CD4-positive, alpha-beta T cell treated with Interleukin-15 for 4 hours (primary cell): ENCODE results near the gene AWAT2.
"Not testable (repeated sequence)": the region's sequence is repeated elsewhere in the genome, so short reads cannot be mapped to it uniquely, and the experiment has no call there.

ENCODE experiments used
- DNase-seq: peaks from one replicate; pipeline ENCODE4 v3.0.0-alpha.2; 2020; ENCODE audit warnings: low spot score

Gene AWAT2

DNA sequence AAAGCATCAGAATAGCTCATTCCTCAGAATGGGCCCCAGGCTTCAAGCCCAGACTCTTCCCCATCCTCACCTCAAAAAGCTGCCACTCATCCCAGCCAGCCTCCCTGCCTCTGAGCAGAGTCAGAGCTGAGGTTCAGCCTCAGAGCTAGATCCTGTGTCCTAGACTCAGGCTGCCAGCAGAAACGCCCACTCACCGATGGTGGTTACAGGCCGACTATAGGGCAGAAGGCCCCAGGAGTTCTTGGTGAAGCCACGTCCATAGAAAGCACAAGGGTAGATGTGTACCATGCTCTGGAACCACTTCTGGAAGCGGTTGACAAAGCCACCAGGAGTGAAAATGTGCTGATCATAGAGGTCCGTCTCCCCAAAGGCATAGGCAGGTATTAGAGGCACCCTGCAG is 7.7 kb downstream of the AWAT2 start:
- no peak for DNase-seq

DNA sequence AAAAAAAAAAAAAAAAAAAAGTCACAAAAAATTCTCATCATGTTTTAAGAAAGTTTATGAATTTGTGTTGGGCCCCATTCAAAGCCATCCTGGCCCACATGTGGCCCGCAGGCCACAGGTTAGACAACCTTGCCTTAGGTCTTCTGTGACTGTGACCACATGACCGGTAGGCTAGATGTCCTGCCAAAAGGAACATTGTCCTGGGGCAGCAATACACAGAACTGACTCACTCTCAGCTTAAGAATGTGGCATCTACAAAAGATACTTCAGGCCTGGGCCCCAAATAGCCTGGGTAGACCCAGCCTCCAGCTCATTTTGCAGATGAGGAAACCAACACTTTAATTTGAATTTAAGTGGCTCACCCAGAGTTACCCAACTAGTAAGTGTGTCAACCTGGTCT is 10.0 kb downstream of the AWAT2 start:
- DNase-seq = no peak

DNA sequence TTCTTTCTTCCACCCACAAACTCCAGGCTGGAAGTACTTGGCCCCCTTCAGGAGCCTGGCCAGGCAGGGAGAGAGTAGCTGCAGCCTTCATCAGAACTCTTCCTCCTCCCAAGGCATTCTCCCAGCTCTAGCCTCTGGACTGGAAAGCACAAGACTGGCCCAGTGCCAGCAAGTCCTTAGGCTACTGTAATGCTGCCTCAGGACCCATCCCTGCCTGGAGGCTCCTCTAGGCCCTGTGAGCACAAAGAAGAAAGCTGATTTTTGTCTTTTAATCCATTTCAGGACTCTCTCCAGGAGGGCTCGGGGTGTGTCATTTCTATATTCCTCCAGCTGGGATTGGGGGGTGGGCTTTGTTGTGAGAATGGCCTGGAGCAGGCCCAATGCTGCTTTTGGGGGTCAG is 10.8 kb downstream of the AWAT2 start:
- no peak for DNase-seq

DNA sequence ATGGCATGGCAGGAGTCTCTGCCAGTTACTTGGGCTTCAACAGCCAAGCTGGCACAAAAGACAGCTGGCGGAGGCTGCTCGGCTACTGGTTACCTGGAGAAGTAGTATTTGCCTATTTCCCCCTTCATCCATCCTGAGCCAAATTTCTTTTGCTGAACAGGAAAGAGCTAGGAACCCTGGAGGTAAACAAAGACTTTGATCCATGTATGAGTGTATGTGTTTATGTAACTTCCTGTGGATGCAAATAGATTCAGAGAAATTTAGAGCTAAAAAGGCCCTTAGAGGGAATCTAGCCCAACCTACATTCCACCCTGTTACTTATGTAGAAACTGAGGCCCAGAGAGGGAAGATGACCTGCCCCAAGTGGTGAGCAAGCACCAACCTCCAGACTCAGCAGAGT is 11.2 kb downstream of the AWAT2 start:
- no peak for DNase-seq

DNA sequence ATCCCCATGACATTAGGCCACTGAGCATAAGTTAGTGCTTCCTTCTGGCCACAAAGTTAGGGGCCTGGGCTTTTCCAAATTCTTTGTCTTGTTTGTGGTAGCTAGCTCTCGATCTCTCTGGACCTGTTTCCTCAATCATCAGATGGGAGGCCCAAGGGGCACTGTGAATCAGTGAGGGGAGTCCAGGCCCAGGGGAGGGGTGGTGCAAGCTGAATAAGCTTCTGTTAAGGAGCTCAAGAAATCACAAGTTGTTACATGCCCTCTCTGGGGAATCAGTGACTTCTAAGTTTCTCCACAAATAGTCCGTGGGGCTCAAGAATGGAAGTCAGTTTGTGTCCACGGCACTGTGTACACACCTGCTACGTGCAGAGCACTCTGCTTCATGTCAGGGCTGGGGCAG is 15.1 kb downstream of the AWAT2 start:
- DNase-seq = no peak

DNA sequence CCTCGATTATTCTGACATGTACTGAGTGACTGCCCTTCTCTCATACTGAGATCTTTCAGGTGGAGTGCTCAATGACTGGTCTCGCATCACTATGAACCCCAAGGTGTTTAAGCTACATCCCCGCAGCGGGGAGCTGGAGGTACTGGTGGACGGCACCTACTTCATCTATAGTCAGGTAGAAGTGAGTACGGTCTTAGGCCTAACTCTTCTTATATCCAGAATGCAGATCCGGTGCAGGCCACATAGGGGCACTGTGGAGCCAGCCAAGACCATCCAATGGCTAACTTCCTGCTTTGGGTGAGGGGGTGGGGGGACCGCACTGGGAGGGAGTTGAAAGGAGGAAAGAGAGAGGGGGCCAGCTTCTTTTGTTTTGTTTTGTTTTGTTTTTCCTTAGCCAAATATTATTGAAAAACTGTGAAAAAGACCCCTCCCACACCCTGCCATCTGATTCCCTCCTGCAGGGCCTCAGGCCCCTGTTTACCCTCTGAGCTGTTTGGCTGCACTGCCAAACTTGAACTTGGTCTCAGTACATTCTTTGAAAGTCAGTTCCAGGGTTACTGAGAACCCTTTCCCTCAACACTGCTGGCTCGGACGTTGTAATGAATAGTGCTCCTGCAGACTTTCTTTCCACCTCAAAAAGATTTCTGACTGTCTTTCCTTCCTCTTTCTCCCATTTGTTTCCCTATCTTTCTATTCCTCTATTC is 16.2 kb downstream of the AWAT2 start:
- no peak for DNase-seq

DNA sequence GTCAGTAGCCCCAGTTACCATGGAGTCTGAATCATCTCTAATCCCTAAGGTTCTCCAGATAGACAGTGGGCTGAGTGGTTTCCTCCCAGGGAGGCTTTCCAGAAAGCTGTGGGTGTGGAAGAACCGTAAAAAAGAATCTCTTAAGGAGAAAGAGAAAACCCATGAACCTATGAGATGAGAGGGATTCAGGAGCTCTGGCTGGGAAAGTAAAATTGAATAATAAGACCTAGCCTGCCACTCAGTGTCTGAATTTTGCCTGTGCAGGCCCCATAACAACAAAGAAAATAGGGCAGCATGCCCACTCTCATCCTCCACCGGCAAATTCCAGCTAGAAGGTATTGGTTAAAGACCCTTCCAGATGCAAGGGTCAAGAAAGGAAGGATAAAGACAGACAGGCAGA is 16.9 kb downstream of the AWAT2 start:
- DNase-seq = no peak

DNA sequence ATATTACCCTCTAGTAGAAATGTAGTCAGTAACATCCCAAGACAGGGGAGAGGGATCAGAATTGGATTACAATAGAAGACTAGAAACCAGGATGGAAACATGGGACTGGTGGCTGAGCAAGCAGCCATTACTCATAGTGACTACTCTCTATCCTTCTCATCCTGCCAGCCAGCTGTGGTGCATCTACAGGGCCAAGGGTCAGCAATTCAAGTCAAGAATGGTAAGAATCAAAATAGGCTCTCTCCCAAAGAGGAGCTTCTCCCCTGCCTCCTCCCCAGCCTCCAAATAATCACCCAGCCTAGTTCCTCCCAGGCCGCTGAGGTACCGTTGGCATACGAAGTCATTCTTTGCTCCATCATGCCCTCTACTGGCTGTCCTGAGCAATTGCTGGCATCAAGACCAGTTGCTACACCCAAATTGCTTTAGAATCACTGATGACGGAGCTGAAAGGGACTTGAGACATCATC is 19.4 kb downstream of the AWAT2 start:
- DNase-seq = peak; percentile 51

DNA sequence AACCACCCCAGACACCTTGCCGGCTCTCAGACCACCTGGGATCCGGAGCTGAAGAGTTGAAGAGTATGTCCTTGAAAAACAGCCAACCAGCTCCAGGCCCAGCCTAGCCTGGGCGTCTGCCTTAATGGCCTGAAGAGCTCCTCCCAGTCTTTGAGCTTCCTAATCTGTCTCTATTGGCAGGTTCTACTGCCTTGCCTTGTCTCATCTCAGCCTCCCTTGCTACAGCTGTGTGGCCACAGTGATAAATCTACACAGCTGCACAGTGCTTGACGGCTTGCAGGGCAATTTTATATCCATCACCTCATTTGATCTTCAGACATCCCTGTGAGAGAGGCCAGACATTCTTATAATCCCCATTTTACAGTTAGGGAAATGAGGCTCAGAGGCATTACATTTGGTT is 19.9 kb downstream of the AWAT2 start:
- no peak for DNase-seq

DNA sequence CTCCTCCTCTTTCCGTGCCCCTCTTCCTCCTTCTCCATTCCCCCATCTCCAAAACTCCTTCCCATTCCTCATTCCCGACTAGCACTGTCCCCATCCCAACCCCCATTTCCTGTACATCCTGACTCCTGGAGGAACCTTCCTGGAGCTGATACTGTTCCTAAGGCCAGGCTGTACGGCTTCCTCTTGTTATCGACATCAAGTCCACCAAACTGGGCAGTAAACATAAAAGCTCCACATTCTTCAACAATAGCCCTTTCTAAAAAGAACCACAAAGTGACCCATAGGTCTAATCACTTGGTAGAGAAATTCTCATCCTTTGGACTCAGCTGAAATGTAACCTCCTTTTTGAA is 22.9 kb downstream of the AWAT2 start:
- DNase-seq = no peak

DNA sequence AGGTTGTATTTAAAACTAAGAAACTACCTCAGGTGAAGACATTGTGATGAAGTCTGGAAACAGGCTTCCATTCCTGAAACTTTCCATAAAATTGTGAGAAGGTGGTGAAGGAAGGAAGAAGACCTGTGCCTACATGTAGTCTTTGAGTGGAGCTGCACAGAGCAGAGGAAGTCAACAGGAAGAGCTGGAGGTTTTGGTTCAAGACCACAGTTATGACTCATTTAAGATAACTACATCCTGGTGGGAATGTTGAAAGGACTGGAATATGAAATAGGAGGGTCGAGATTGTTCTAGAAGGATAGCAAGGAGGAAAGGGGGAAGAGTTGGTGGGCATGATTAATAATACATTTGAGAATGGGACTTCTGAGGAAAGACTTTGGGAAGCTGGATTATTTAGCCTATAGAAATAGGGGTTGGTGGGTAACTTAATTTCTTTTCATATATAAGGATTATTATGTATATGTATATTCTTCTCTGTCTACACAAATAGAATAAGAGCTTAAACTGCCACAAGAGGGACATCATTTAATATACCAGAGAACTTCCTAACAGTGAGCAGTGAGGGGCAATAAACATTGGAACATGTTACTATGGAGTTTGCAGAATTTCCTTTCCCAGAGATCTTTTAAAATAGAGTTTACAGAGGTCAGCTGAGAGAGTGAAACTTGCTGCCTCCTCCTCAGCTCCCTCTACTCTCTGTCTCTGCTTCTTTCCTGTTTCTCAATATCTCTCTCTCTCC is 23.5 kb downstream of the AWAT2 start:
- no peak for DNase-seq

DNA sequence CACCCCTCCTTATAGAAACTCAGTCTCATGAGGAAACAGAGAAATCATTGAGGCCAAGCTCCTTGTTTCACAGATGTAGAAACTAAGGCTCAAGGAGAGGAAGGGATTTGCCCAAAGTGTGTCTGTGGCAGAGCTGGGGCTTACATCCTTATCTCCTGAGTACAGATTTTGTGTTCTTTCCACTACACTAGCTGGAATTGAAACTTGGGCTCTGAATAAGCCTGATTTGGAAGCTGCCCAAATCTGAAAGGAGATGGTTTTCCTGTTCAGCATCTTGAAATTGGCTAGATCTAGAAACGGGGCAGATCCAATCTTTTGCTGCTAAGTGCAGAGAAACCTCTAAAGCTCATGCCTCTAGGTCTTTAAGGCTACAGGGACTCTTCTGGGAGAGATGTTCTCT is 24.3 kb downstream of the AWAT2 start:
- DNase-seq = no peak

DNA sequence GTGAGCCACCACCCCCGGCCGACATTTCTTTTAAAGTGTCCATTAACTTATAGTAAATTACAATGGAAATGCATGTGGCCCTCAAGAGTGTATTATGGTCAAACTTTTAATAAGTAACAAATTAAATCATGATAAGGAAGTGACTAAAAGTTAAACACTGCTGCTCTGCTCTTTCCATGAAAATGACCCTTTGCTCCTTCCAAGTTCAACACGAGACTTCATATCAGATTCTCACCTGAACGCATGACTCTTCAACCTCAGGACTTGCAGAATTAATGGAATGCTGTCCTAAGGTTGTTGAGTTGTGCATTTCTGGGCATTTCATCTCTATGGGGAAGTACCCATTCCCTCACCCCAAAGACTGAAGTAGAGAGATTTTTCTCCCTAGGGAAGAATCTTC is 27.1 kb downstream of the AWAT2 start:
- DNase-seq = no peak

DNA sequence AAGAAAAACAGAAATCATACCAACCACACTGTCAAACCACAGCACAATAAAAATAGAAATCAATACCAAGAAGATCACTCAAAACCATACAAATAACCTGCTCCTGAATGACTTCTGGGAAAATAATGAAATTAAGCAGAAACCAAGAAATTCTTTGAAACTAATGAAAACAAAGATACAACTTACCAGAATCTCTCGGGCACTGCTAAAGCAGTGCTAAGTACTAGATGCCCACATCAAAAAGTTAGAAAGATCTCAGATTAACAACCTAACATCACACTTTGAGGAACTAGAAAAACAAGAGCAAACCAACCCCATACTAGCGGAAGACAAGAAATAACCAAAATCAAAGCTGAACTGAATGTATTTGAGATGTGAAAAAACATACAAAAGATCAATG is 33.2 kb downstream of the AWAT2 start:
- peak; percentile 18 for DNase-seq

DNA sequence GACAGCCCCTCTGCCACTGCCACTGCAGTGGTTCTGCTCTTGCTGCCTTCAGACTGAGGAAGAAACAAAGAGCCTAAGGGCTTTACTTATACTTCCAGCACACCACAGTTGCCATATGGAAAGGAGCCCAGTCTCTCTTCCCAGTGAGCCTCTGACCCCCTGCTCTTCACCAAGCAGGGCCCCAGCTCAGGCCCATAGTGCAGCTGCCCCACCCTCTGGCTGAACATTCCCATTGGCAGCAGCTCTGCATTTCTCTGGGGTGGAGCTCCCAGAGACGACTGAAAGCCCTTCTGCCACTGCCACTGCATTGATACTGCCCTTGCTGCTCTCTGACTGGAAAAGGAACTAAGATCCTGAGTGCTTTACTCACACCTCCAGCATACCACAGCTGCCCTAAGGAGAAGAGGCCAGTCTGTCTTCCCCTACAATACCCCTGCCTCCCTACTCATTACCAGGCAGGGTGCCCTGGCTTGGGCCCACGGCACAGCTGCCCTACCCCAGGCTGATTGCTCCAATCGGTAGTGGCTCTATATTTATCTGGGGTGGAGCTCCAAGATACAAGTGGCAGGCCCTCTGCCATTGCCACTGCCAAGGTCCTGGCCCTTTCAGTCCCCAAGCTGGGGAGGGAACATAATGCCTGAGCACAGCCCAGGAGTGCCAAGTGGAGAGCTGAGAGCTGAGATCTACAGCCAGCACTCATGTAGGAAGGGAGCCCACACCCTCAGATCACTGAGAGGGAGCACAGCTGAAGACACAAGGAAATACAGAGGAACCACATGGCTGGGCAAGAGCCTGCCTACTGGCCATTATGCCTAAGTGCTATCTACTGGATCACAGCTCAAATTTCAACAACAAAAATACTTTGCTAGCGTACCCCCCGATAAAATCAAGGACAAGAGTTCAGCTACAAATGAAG is 36.0 kb downstream of the AWAT2 start:
- no peak for DNase-seq

DNA sequence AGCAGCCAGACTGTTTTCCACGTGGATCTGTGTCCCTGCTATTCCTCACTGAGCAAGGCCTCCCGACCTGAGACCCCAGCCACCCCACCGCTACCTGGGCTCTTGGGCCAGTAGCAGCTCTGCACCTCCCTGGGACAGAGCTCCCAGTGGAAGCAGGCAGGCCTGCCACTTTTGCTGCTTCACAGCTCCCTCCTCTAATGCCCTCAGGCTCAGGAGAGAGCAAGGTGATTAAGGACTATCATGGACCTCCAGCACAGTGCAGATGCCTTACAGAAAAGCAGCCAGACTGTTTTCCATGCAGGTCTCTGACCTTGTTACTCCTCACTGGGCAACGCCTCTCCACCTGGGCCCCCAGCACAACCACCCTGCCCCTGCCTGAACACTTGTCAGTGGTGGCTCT is 37.0 kb downstream of the AWAT2 start:
- no peak for DNase-seq

DNA sequence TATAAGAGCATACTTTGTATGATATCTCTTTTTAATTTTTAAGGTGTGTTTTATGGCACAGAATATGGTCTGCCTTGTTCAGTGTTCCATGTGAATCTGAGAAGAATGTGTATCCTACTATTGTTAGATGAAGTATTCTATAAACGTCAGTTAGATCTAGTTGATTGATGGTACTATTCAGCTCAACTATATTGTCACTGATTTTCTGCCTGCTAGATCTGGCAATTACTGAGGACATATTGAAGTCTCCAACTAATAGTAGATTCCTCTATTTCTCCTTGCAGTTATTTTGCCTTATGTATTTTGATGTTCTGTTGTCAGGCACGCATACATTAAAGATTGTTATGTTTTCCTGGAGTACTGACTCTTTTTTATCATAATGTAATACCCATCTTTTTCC is 39.8 kb downstream of the AWAT2 start:
- DNase-seq = no peak

DNA sequence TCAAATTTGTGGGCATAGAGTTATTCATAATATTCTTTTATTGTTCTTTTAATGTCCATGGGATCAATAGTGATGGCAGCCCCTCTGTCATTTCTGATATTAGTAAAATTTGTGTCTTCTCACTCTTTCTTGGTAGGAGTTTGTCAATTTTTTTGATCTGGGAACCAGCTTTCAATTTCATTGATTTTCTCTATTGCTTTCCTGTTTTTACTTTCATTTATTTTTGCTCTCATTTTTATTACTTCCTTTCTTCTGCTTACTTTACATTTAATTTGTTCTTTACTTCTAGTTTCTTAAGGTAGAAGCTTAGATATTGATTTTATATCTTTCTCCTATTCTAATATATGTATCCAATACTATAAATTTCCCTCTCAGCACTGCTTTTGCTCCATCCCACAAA is 40.7 kb downstream of the AWAT2 start:
- no peak for DNase-seq

DNA sequence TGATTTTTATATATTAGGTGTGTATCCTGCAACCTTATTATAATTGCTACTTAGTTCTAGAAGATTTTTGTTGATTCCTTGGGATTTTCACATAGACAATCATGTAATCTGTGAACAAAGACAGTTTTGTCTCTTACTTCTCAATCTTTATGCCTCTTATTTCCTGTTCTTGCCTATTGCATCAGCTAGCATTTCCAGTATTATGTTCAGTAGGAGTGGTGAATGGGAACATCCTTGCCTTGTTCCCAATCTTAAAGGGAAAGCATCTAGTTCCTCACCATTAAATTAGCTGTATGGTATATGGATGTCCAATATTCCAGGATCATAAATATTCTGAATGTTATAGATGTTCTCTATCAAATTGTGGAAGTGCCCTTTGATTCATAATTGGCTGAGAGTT is 41.8 kb downstream of the AWAT2 start:
- no peak for DNase-seq

DNA sequence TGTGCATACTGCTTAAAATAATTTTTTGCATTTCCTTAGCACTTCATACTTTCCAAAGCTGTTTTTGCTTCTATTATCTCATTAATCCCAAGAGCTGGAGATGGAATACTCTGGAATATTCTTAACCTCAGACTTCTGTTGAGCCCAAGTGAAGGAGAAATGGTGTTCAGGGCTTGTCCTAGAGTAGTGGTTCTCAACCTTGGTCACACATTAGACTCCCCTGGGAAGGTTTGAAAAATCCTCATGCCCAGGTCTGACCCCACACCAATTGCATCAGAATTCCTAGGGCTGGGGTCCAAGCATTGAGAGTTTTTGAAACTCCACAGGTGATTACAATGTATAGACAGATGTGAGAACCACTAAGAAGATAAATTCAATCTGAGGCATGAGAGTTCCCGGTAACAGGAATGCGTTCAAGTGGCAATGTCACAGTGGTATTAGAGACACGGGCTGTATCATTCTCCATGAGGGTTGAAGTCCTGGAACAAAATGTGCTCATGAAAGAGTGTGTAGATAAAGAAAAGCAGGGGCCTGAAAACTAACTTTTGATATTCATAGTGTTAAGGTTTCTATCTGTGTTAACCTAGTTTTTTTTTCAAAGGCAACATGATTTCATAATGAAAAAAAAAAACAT is 47.9 kb downstream of the AWAT2 start:
- DNase-seq = no peak

DNA sequence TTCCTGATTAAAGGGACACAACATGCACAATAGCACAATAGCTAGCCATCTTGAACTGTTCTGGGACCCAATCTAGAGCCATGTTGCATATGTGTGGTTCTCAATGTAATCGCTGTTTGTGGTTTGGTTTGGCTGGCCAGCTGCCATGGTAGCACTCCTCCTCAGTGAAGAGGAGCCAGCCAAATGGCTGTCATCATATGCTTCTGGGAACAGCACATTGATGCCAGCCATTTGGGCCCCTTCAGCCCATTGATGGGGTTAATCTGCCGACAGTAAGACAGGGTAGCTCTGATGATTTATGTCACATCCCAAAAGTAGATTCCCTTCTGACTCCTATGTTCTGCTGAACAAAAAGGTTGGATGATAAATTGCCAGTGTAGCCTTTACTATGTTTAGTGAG is 48.5 kb downstream of the AWAT2 start:
- no peak for DNase-seq

DNA sequence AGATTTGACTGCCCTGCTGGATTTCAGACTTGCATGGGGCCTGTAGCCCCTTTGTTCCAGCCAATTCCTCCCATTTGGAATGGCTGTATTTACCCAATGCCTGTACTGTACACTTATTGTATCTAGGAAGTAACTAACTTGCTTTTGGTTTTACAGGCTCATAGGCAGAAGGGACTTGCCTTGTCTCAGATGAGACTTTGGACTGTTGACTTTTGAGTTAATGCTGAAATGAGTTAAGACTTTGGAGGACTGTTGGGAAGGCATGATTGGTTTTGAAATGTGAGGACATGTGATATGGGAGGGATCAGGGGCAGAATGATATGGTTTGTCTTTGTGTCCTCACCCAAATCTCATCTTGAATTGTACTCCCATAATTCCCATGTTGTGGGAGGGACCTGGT is 51.4 kb downstream of the AWAT2 start:
- not testable (repeated sequence) for DNase-seq

DNA sequence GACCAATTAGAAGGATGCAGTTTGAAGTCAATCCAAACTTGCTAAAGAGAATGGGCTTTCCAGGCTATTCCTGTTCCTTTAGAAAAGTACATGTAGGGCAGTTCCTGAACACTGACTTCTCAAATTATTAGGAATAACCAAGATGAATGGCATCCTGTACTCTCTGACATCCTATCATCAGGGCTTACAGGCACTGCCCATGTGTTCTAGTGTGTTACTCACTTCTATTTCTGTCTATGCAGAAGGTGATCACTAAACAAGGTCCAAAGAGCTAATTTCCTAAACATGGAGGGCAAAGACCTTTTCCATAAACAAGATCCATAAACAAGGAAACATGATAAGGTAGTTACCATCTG is 53.6 kb downstream of the AWAT2 start:
- no peak for DNase-seq
